Measurements from ENCODE around the gene PHC2. TPM values are rescaled to one million over a fixed set of nuclear protein-coding genes. Genes with fewer than 3 reads are reported as not detected.

Gene PHC2
- total RNA-seq, 1 experiment from 2014 or later = 9.4 TPM

- no CpG with 5 or more reads among the region's 1 CpG for WGBS (ENCODE audit: extremely low coverage, insufficient read length, low lambda C conversion rate)
- Histone ChIP-seq H2BK20ac (ENCODE audit: low read depth, low read length, poor library complexity, severe bottlenecking) (no peak overlapping the region), H2BK120ac (ENCODE audit: low read depth, low read length, poor library complexity, severe bottlenecking) (no peak overlapping the region)
Observed at GRCh38 chr1:33402206-33402605, 28.7 kb downstream of the PHC2 start.

More at GRCh38 chr1:33402206-33402605, 28.7 kb downstream of the PHC2 start:
- H4K5ac ChIP-seq (ENCODE audit: insufficient read length, low read depth, low read length) = no peak overlapping the region
- no peak overlapping the region for H2BK15ac ChIP-seq (ENCODE audit: low read depth, low read length)
- H3K79me1 ChIP-seq (ENCODE audit: insufficient read depth, low read depth, low read length, poor library complexity, severe bottlenecking) = no peaks in the 10 kb centered on the region
- H3K27ac ChIP-seq (ENCODE audit: insufficient read length, low read depth, low read length) = no peak overlapping the region
- H3K4me2 ChIP-seq (ENCODE audit: insufficient read depth, insufficient read length, low read length) = no peak overlapping the region
- no peaks in the 10 kb centered on the region for H3K79me2 ChIP-seq (ENCODE audit: insufficient read depth, low read length)
- H3K4ac ChIP-seq (ENCODE audit: low read depth, low read length) = no peak overlapping the region
- peaks cover 4 to 5% of the 10 kb centered on the region in 2 experiments; a peak in 3 of 4 replicates for H3K4me1 Mint-ChIP-seq
- H3K4me3 Mint-ChIP-seq = no peak overlapping the region
- no peak overlapping the region for H2AK5ac ChIP-seq (ENCODE audit: insufficient read length, low read length)
- H4K8ac ChIP-seq (replicated peaks; ENCODE audit: insufficient read length, low read depth, low read length) = no peak overlapping the region
- no peak overlapping the region for H2BK12ac ChIP-seq (ENCODE audit: insufficient read length, low read depth, low read length)
- peaks cover 2 to 3% of the 10 kb centered on the region in 2 experiments; a peak in 2 of 5 replicates for H3K9me3 Mint-ChIP-seq
- no peak for DNase-seq
- no peaks in the 10 kb centered on the region for H4K20me1 ChIP-seq (ENCODE audit: control insufficient read depth, insufficient read depth, insufficient read length)
- no peak overlapping the region for H4K91ac ChIP-seq (ENCODE audit: insufficient read length, low read depth, low read length)
- TF ChIP-seq CTCF (conservative IDR thresholded peaks at IDR 0.05) = no peak
- H3K4me1 ChIP-seq (ENCODE audit: insufficient read depth, low read length) = no peaks in the 10 kb centered on the region
- no peak overlapping the region for H2AFZ ChIP-seq (ENCODE audit: low read length)
- no peaks in the 10 kb centered on the region for H3K27me3 ChIP-seq (ENCODE audit: insufficient read depth, low read length)
- no peaks in the 10 kb centered on the region for H3K9me3 ChIP-seq (ENCODE audit: control insufficient read depth, low read depth, low read length)
- no peak overlapping the region for H3K27ac Mint-ChIP-seq
- H3T11ph ChIP-seq (ENCODE audit: low read length) = no peak overlapping the region
- peaks cover 0 to 5% (median 0%) of the 10 kb centered on the region in 3 experiments; a peak in 1 of 7 replicates for H3K36me3 Mint-ChIP-seq (ENCODE audit: insufficient read depth in 1 of 3, low read depth in 3 of 3)
- no peak overlapping the region for H3K56ac ChIP-seq (ENCODE audit: insufficient read length, low read depth, low read length)
- no peaks in the 10 kb centered on the region; the same call in 1 of the 2 replicates for H3K27me3 Mint-ChIP-seq (ENCODE audit: low read depth)
- H3K9ac ChIP-seq (ENCODE audit: extremely low read depth, insufficient read length, low read length) = no peak overlapping the region
- H3K23me2 ChIP-seq (ENCODE audit: insufficient read length, low read depth, low read length, poor library complexity, severe bottlenecking) = no peaks in the 10 kb centered on the region
- H3K14ac ChIP-seq (ENCODE audit: insufficient read depth, low read length) = no peak overlapping the region
- H3K23ac ChIP-seq (ENCODE audit: insufficient read length, low read depth, low read length) = no peak overlapping the region
- H3K18ac ChIP-seq (ENCODE audit: insufficient read length, low read depth, low read length) = no peak overlapping the region
- H2BK5ac ChIP-seq (ENCODE audit: insufficient read length, low read length) = no peak overlapping the region

Data from H9 (cell line).